ENCODE results near the gene MRPL18. TPM values are rescaled to one million over a fixed set of nuclear protein-coding genes. Genes with fewer than 3 reads are reported as not detected.

MRPL18 gene
- polyA plus RNA-seq, 1 donor from 2014 or later = 105 TPM

GRCh38 chr6:159833997-159834603 is 43.8 kb downstream of the MRPL18 start:
- Histone ChIP-seq H3K27ac (ENCODE audit: low read length) (no peak overlapping the region), H4K20me1 (ENCODE audit: insufficient read depth) (no peaks in the 10 kb centered on the region), H3K27me3 (ENCODE audit: insufficient read depth, low read depth, low read length) (no peaks in the 10 kb centered on the region), H3K4me3 (ENCODE audit: low read length) (no peak overlapping the region), H3K79me2 (replicated peaks; ENCODE audit: insufficient read depth, low read length) (no peaks in the 10 kb centered on the region), H3F3A (ENCODE audit: insufficient read depth, low read length, poor library complexity, severe bottlenecking) (no peaks in the 10 kb centered on the region), H3K36me3 (ENCODE audit: insufficient read depth, low read length) (no peaks in the 10 kb centered on the region), H3K9ac (ENCODE audit: low read length) (no peak overlapping the region), H3K4me2 (ENCODE audit: low read length) (no peak overlapping the region), H2AFZ (ENCODE audit: low read depth, low read length) (no peak overlapping the region), H3K9me2 (ENCODE audit: insufficient read depth, low read length) (no peaks in the 10 kb centered on the region), H3K9me3 (ENCODE audit: low read length) (no peaks in the 10 kb centered on the region)
- TF ChIP-seq TAF1 (IDR thresholded peaks at IDR 0.05; ENCODE audit: low read depth) = no peak
- no peak for TF ChIP-seq CTCF (IDR thresholded peaks at IDR 0.05; ENCODE audit: poor library complexity, severe bottlenecking)
- TF ChIP-seq EP300 (conservative IDR thresholded peaks at IDR 0.05; ENCODE audit: poor library complexity, severe bottlenecking) = no peak
- TF ChIP-seq SMC3 (conservative IDR thresholded peaks at IDR 0.05; ENCODE audit: poor library complexity) = no peak
- TF ChIP-seq POLR2AphosphoS5 (IDR thresholded peaks at IDR 0.05) = no peak
- no peak for TF ChIP-seq EZH2 (IDR thresholded peaks at IDR 0.05; ENCODE audit: borderline replicate concordance, insufficient read depth, low read length, poor library complexity, severe bottlenecking)
- TF ChIP-seq RAD21 (conservative IDR thresholded peaks at IDR 0.05) = no peak
- no peak for TF ChIP-seq REST (IDR thresholded peaks at IDR 0.05; ENCODE audit: borderline replicate concordance)

- Histone ChIP-seq H3K9me3 (ENCODE audit: low read length) (no peaks in the 10 kb centered on the region), H3K4me3 (ENCODE audit: low read length) (no peak overlapping the region), H4K20me1 (ENCODE audit: insufficient read depth) (no peaks in the 10 kb centered on the region), H3F3A (ENCODE audit: insufficient read depth, low read length, poor library complexity, severe bottlenecking) (no peaks in the 10 kb centered on the region), H3K27ac (ENCODE audit: low read length) (no peak overlapping the region), H3K9me2 (ENCODE audit: insufficient read depth, low read length) (no peaks in the 10 kb centered on the region), H3K79me2 (replicated peaks; ENCODE audit: insufficient read depth, low read length) (no peaks in the 10 kb centered on the region), H3K9ac (ENCODE audit: low read length) (no peak overlapping the region), H3K4me2 (ENCODE audit: low read length) (no peak overlapping the region), H2AFZ (ENCODE audit: low read depth, low read length) (no peak overlapping the region), H3K27me3 (ENCODE audit: insufficient read depth, low read depth, low read length) (no peaks in the 10 kb centered on the region), H3K36me3 (ENCODE audit: insufficient read depth, low read length) (no peaks in the 10 kb centered on the region)
- no peak for TF ChIP-seq MXI1 (conservative IDR thresholded peaks at IDR 0.05; ENCODE audit: poor library complexity, severe bottlenecking)
- no peak for TF ChIP-seq RAD21 (conservative IDR thresholded peaks at IDR 0.05)
- TF ChIP-seq EZH2 (IDR thresholded peaks at IDR 0.05; ENCODE audit: borderline replicate concordance, insufficient read depth, low read length, poor library complexity, severe bottlenecking) = no peak
- TF ChIP-seq REST (IDR thresholded peaks at IDR 0.05; ENCODE audit: borderline replicate concordance) = no peak
- TF ChIP-seq POLR2AphosphoS5 (IDR thresholded peaks at IDR 0.05) = no peak
- no peak for TF ChIP-seq TAF1 (IDR thresholded peaks at IDR 0.05; ENCODE audit: low read depth)
- TF ChIP-seq CTCF (IDR thresholded peaks at IDR 0.05; ENCODE audit: poor library complexity, severe bottlenecking) = no peak
- TF ChIP-seq SMC3 (conservative IDR thresholded peaks at IDR 0.05; ENCODE audit: poor library complexity) = no peak
- TF ChIP-seq EP300 (conservative IDR thresholded peaks at IDR 0.05; ENCODE audit: poor library complexity, severe bottlenecking) = no peak
Measured at GRCh38 chr6:159836718-159837490, 46.6 kb downstream of the MRPL18 start.
